ENCODE data around the gene ADGRE3.
A peak's percentile ranks its signal among the peaks of the same experiment; 100 is the strongest.

Gene ADGRE3, protein sequence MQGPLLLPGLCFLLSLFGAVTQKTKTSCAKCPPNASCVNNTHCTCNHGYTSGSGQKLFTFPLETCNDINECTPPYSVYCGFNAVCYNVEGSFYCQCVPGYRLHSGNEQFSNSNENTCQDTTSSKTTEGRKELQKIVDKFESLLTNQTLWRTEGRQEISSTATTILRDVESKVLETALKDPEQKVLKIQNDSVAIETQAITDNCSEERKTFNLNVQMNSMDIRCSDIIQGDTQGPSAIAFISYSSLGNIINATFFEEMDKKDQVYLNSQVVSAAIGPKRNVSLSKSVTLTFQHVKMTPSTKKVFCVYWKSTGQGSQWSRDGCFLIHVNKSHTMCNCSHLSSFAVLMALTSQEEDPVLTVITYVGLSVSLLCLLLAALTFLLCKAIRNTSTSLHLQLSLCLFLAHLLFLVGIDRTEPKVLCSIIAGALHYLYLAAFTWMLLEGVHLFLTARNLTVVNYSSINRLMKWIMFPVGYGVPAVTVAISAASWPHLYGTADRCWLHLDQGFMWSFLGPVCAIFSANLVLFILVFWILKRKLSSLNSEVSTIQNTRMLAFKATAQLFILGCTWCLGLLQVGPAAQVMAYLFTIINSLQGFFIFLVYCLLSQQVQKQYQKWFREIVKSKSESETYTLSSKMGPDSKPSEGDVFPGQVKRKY
- total RNA-seq, result 0 reads per million in 4 experiments

- DNase-seq, result no peak
Measured at GRCh38 chr19:14674764-14675163, at the start of gene ADGRE3. Gene ADGRE3 (minus strand): TSS chr19:14674844. CDS start chr19:14674770, 74 bp downstream.

- no peak for DNase-seq
Measured at GRCh38 chr19:14722127-14722526, 47.5 kb upstream of the ADGRE3 start.

DNA sequence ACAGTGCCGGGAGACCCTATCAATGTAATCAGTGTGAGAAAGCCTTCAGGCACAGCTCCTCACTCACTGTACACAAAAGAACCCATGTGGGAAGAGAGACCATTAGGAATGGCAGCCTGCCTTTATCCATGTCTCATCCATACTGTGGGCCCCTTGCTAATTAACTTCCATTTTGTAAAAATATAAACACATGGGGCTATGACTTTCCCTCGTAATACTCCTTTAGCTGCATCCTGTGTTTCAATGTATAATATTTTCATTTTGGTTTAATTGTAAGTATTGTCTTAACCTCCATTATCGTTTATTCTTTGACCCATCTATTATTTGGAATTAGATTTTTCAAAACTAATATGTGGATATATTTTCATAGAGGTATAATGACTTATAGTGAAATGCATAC, 44.5 kb upstream of the ADGRE3 start:
- DNase-seq, result no peak

DNA sequence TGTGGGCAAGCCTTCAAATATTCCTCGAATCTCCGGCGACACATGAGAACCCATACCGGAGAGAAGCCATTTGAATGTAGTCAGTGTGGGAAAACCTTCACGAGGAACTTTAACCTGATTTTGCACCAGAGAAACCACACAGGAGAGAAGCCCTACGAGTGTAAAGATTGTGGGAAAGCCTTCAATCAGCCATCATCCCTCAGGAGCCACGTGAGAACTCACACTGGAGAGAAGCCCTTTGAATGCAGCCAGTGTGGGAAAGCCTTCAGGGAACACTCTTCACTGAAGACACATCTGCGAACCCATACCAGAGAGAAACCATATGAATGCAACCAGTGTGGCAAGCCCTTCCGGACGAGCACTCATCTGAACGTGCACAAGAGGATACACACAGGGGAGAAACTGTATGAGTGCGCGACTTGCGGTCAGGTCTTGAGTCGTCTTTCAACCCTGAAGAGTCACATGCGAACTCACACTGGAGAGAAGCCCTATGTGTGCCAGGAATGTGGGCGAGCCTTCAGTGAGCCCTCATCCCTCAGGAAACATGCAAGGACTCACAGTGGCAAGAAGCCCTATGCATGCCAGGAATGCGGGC, 44.0 kb upstream of the ADGRE3 start:
- no peak for DNase-seq

GRCh38 chr19:14715841-14716240, 41.2 kb upstream of the ADGRE3 start:
- no peak for DNase-seq

GRCh38 chr19:14704450-14704849, 29.8 kb upstream of the ADGRE3 start:
- no peak for DNase-seq

DNA sequence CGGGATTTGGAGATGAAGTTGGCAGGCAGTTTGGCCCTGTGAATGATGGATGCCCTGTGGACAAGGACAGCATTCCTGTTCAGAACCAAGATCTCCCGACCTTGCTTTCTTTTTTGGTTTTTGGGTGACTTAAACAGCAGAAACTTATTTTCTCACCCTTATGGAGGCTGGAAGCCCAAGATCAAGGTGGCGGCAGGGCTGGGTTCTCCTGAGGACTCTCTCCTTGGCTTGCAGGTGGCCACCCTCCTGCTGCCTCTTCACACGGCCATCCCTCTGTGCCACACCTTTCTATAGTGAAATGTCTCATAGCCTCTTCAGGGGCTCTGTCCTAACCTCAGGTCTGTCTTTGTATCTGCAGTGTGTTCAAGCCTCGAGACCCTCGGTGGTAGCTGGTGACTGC, 29.2 kb upstream of the ADGRE3 start:
- no peak for DNase-seq

- DNase-seq, result no peak
Measured at GRCh38 chr19:14700711-14701375, 26.2 kb upstream of the ADGRE3 start.

- no peak for DNase-seq
Measured at GRCh38 chr19:14699641-14700040, 25.0 kb upstream of the ADGRE3 start.

GRCh38 chr19:14695471-14695870, 20.8 kb upstream of the ADGRE3 start:
- no peak for DNase-seq

GRCh38 chr19:14694641-14695266, 20.1 kb upstream of the ADGRE3 start:
- DNase-seq, result no peak

DNA sequence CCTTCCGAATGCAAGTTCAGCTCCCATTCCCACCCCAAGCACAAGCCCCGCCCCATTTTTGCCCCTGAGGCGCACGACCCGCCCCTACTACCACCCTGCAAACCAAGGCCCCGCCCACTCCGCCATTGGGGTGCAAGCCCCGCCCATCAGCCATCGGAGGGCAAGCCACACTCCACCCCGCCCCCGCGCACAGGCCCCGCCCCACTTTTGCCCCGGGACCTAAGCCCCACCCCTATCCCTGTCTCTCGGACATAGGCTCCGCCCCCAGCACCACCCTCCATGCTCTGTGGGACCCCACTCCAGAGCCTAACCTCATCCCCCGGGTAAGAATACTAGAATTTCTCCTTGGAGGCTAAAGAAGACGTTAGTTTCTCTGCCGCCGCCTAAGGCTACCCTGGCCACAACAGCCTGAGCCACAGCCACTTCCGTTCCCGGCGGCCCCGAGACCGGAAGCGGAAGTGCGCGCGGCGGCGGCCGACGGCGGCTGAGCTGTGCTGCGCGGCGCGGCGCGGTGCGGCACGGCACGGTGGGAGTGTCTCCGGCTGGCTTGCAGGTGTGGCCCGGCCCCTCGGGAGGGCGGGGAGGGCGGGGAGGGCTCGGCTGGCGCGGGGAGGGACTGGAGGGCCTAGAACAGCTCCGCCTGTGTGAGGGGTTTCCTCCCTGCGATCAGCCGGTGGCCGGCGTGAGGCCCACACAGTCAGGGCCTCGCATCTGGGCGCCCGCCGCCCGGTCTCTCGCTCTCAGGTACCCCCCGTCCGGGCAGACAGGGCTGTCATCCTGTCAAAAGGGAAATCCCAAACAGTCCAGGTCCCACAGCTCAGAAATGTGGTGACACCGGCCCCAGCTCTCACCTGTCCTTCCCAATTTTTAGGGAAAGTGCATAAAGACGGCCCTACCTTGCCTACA, 15.2 kb upstream of the ADGRE3 start, which contains the start of gene ZNF333:
Gene ZNF333 (plus strand): TSS at position 451 of the 906 bp plus-strand sequence. CDS start 3,444 bp downstream, outside the sequence.
- DNase-seq, result peak; percentile 96

DNA sequence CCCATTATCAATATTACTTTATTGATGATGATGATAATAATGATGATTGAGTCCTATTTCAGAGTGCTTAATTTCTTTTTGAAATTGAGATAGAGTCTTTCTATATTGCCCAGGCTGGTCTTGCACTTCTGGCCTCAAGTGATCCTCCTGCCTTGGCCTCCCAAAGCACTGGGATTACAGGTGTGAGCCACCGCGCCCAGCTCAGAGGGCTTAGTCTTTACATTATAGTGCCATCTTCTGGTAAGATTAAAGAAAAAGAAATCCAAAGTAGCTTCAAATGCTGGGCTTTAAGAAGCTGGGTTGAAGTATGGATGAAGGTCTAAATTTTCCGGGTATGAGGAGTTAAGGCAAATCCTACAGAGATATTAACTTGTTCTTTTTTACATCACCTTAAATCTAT, 11.8 kb upstream of the ADGRE3 start:
- no peak for DNase-seq

DNA sequence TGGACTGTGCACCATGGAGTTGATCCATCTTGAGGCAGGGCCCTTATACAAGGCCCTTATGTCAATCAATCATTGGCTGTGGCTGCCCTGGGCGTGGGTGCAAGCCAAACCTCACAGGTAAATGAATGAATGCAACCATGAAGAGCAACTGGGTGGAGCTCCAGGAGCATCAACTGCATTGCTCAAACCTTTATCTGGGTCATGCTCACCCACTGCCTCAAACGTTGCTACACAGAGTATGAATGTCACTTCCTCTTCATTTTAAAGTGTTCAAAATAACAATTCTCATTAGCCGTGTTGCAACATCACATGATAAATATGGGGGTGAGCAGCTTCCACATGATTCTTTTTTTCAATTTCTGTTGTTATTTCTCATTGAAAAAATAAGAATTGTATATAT, 8.8 kb upstream of the ADGRE3 start:
- no peak for DNase-seq

- no peak for DNase-seq
Measured at GRCh38 chr19:14682084-14682483, 7.4 kb upstream of the ADGRE3 start.

DNA sequence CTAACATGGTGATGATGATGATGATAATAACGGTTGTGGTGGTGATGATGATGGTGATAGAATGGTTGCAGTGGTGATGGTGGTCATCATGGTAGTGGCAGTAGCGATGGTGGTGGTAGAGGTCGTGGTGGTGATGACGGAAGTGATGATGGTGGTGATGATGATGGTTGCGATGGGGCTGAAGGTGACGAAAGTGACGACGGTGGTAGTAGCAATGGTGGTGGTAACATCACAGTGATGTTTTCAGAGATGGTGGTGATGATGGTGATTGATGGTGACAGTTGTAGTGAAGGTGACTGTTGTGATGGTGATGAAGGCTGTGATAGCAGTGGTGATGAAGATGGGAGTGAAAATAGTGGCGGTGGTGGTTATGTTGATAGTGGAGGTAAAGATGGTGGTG, 3.6 kb upstream of the ADGRE3 start:
- DNase-seq, result no peak

DNA sequence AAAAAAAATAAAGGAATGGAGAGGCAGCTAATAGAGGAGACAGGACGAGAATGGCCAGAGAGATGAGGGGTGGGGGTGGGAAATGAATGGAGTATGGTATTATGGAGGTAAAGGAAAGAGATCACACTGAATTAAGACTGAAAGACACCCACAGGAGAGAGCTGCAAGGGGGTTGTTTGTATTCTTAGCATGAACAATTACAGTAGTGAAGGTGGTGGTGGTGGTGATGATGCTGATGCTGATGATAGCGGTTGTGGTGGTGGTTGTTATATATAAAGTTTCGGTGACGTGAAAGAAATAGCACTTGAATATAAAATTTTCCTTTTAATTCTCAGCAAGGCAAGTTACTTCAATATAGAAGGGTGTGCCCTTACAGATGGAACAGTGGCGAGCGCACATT, 2.8 kb upstream of the ADGRE3 start:
- no peak for DNase-seq

- no peak for DNase-seq
Measured at GRCh38 chr19:14676762-14677161, 2.1 kb upstream of the ADGRE3 start.

DNA sequence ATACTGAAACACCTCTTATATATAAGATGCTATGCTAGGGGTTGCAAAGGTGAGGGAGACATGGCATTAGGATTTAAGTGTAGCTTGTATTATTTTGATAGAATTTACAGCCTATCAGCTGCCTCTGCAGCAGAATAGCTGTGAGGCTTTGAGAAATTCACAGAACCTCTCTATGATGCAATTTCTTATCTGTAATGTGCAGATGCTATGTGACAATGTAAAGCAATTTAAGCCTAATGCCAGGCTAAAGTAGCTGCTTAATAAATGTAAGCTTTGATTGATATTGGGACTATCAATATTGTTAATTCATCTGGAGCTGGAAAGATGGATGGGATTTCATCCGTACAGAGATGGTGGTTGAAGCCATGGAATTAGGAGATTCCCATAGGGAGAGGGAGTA, 1.6 kb downstream of the ADGRE3 start:
- DNase-seq, result no peak

DNA sequence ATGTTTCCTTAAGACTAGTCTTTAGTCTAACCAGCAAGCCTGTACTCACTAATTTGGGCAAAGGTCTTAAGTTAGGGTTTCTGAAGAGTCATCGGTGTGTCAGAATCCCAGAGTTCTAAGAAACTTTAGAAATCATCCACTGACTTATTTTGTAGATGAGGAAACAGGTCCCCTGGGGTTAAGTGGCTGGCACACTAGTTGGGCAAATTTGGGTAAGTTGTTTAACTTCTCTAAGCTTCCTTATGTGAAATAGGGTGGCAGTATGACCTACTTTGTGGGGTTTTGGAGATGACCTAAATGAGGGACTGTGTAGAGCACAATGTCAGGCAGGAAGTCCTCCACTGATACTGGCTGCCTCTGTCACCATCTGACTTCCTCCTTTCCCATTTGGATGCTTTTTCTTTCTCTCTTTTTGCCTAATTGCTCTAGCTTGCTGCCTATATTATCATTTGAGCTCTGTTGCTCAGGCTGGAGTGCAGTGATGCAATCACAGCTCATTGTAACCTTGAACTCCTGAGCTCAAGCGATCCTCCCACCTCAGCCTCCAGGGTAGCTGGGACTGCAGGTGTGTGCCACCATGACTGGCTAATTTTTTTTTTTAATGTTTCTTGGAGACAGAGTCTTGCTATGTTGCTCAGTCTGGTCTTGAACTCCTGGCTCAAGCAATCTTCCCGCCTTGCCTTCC, 2.3 kb downstream of the ADGRE3 start:
- DNase-seq, result no peak

- DNase-seq, result no peak
Measured at GRCh38 chr19:14670408-14670807, 4.2 kb downstream of the ADGRE3 start.

Data from effector CD8-positive, alpha-beta T cell (primary cell).